ENCODE measurements around the gene PUSL1.

- no peak for TF ChIP-seq GATA2 (IDR thresholded peaks at IDR 0.05; ENCODE audit: low read depth, low read length)
- TF ChIP-seq GATA3 (IDR thresholded peaks at IDR 0.05; ENCODE audit: low read depth, low read length) = no peak
Measured at GRCh38 chr1:1286313-1287261, 21.8 kb upstream of the PUSL1 start.

All from SH-SY5Y (cell line).